H1 (cell line): ENCODE data around the gene ZNF524. TPM values are rescaled to one million over a fixed set of nuclear protein-coding genes. Genes with fewer than 3 reads are reported as not detected.

Source experiments
- CTCF ChIA-PET: fragments of 300-600 bp; sonication (Branson Sonifier 250); formaldehyde crosslinking; loops from one replicate; lab custom pipeline; 2021; ENCODE audit not compliant: partially characterized antibody; lab: Charles Lee
- POLR2A ChIA-PET: fragments of 300-600 bp; sonication (Branson Sonifier 250); formaldehyde crosslinking; loops from one replicate; lab custom pipeline; 2021; ENCODE audit warnings: inconsistent platforms; ENCODE audit not compliant: partially characterized antibody; lab: Charles Lee
- DNase-seq, 2 experiments: peaks; one replicate each; pipeline versions ENCODE4 v3.0.0 to v3.0.0-alpha.2; 2010 to 2022; ENCODE audit warnings: low spot score in 2 of 2, low read depth in 1 of 2, mixed read lengths in 1 of 2
- FAIRE-seq: peaks from 2 replicates; lab custom pipeline; 2011; peaks lifted over from hg19 to GRCh38; lab: Jason Lieb, UNC
- H2AFZ ChIP-seq: 2 replicates; pipeline ENCODE4 v1.8.1; 2012; ENCODE audit warnings: low read length, inconsistent platforms
- H2AK5ac ChIP-seq: 2 replicates; pipeline ENCODE4 v1.6.1; 2013; ENCODE audit warnings: low read depth, low read length
- H2BK120ac ChIP-seq: replicated peaks from 2 replicates; pipeline ENCODE3; 2013; ENCODE audit warnings: low read depth, low read length, inconsistent platforms
- H2BK12ac ChIP-seq: 2 replicates; pipeline ENCODE4 v1.6.1; 2013; ENCODE audit warnings: low read depth, low read length
- H2BK15ac ChIP-seq: 2 replicates; pipeline ENCODE4 v1.6.1; 2013; ENCODE audit warnings: low read length
- H2BK20ac ChIP-seq: 2 replicates; pipeline ENCODE4 v1.6.1; 2013; ENCODE audit warnings: low read length
- H2BK5ac ChIP-seq: 2 replicates; pipeline ENCODE4 v1.6.1; 2013; ENCODE audit warnings: low read depth, low read length
- H3K14ac ChIP-seq: 2 replicates; pipeline ENCODE4 v1.6.1; 2013; ENCODE audit warnings: inconsistent platforms; ENCODE audit not compliant: insufficient read length
- H3K18ac ChIP-seq: 2 replicates; pipeline ENCODE4 v1.6.1; 2013; ENCODE audit warnings: low read length; ENCODE audit errors: extremely low read depth
- H3K23ac ChIP-seq: 2 replicates; pipeline ENCODE4 v1.6.1; 2013; ENCODE audit warnings: inconsistent platforms; ENCODE audit not compliant: insufficient read length
- H3K23me2 ChIP-seq: 2 replicates; pipeline ENCODE4 v1.6.1; 2013; ENCODE audit warnings: low read depth, low read length
- H3K27ac ChIP-seq: 2 replicates; pipeline ENCODE4 v1.6.1; 2011; ENCODE audit warnings: low read depth, low read length, inconsistent platforms
- H3K27me3 ChIP-seq, 4 experiments: replicated peaks in 1 of 4; 1 replicate in 1 of 4; 2 replicates in 3 of 4; pipeline versions ENCODE4 v1.6.1 to v1.8.1; 2011 to 2013; ENCODE audit warnings: low read length in 3 of 4, mild to moderate bottlenecking in 3 of 4, inconsistent platforms in 2 of 4, mixed read lengths in 2 of 4, moderate library complexity in 1 of 4; ENCODE audit not compliant: control insufficient read depth in 3 of 4, insufficient read depth in 3 of 4; ENCODE audit errors: extremely low read depth in 1 of 4
- H3K36me3 ChIP-seq, 4 experiments: 2 replicates each; pipeline versions ENCODE4 v1.6.1 to v1.8.1; 2011 to 2013; ENCODE audit warnings: mild to moderate bottlenecking in 4 of 4, low read length in 3 of 4, moderate library complexity in 2 of 4, control low read depth in 1 of 4, inconsistent platforms in 1 of 4; ENCODE audit not compliant: insufficient read depth in 4 of 4, control insufficient read depth in 2 of 4
- H3K4ac ChIP-seq: replicated peaks from 2 replicates; pipeline ENCODE3; 2013; ENCODE audit warnings: low read length, low read depth, mixed read lengths, inconsistent platforms; ENCODE audit not compliant: insufficient read length
- H3K4me1 ChIP-seq, 4 experiments: replicated peaks in 1 of 4; 1 replicate in 1 of 4; 2 replicates in 3 of 4; pipeline versions ENCODE4 v1.6.1 to v1.8.1; 2011 to 2013; ENCODE audit warnings: low read length in 3 of 4, inconsistent platforms in 2 of 4, mixed read lengths in 1 of 4; ENCODE audit not compliant: insufficient read depth in 4 of 4, control insufficient read depth in 3 of 4
- H3K4me2 ChIP-seq, 2 experiments: 2 replicates each; pipeline versions ENCODE4 v1.6.1 to v1.8.1; 2011 to 2013; ENCODE audit warnings: low read depth in 2 of 2, low read length in 2 of 2, control low read depth in 1 of 2, inconsistent platforms in 1 of 2, mild to moderate bottlenecking in 1 of 2; ENCODE audit not compliant: insufficient read depth in 1 of 2
- H3K4me3 ChIP-seq, 4 experiments: fragments of 200-600, 300-600 bp in 1 of 4; sonication (generic), shearing (Covaris generic), sonication (Bioruptor Twin) in 1 of 4; 2 replicates each; pipeline versions ENCODE4 v1.5.1 to v1.8.1; 2011 to 2016; ENCODE audit warnings: low read length in 4 of 4, low read depth in 3 of 4, control low read depth in 2 of 4, inconsistent platforms in 2 of 4, mild to moderate bottlenecking in 2 of 4, mixed read lengths in 1 of 4, moderate library complexity in 1 of 4; ENCODE audit not compliant: insufficient read depth in 2 of 4; ENCODE audit errors: extremely low read depth in 1 of 4
- H3K56ac ChIP-seq: replicated peaks from 2 replicates; pipeline ENCODE3; 2013; ENCODE audit warnings: low read depth, mild to moderate bottlenecking, mixed read lengths, low read length, inconsistent platforms; ENCODE audit not compliant: insufficient read length
- H3K79me1 ChIP-seq: 2 replicates; pipeline ENCODE4 v1.6.1; 2013; ENCODE audit warnings: low read depth, low read length, control low read depth
- H3K79me2 ChIP-seq, 2 experiments: 2 replicates each; pipeline versions ENCODE4 v1.6.1 to v1.8.1; 2012 to 2013; ENCODE audit warnings: low read length in 2 of 2, mild to moderate bottlenecking in 2 of 2, inconsistent platforms in 1 of 2; ENCODE audit not compliant: insufficient read depth in 2 of 2, control insufficient read depth in 1 of 2
- H3K9ac ChIP-seq, 4 experiments: replicated peaks in 1 of 4; 1 replicate in 1 of 4; 2 replicates in 3 of 4; pipeline versions ENCODE4 v1.6.1 to v1.8.1; 2011 to 2013; ENCODE audit warnings: low read depth in 3 of 4, low read length in 3 of 4, control low read depth in 2 of 4, mild to moderate bottlenecking in 2 of 4, moderate library complexity in 2 of 4, inconsistent platforms in 1 of 4; ENCODE audit errors: extremely low read depth in 1 of 4
- H3K9me3 ChIP-seq, 2 experiments: 2 replicates each; pipeline versions ENCODE4 v1.6.1 to v1.8.1; 2012 to 2013; ENCODE audit warnings: mild to moderate bottlenecking in 2 of 2, moderate library complexity in 2 of 2, control low read depth in 1 of 2, inconsistent platforms in 1 of 2, low read depth in 1 of 2, low read length in 1 of 2, mixed read lengths in 1 of 2; ENCODE audit not compliant: insufficient read depth in 2 of 2
- H4K20me1 ChIP-seq, 2 experiments: replicated peaks in 1 of 2; 2 replicates each; pipeline versions ENCODE3 to v1.8.1; 2011 to 2013; ENCODE audit warnings: inconsistent platforms in 2 of 2, low read length in 2 of 2, mild to moderate bottlenecking in 1 of 2; ENCODE audit not compliant: insufficient read depth in 2 of 2, control insufficient read depth in 1 of 2
- H4K5ac ChIP-seq: 2 replicates; pipeline ENCODE4 v1.6.1; 2013; ENCODE audit warnings: low read length, low read depth, mixed read lengths, inconsistent platforms; ENCODE audit not compliant: insufficient read length
- H4K8ac ChIP-seq: 2 replicates; pipeline ENCODE4 v1.8.0; 2013; ENCODE audit warnings: mild to moderate bottlenecking, moderate library complexity, low read length, inconsistent platforms; ENCODE audit not compliant: insufficient read depth; ENCODE audit errors: extremely low read depth
- H4K91ac ChIP-seq: replicated peaks from 2 replicates; pipeline ENCODE3; 2013; ENCODE audit warnings: low read length, mixed read lengths, inconsistent platforms; ENCODE audit not compliant: insufficient read length
- CBX5 ChIP-seq: fragments of 300-800, 300-1000 bp; sonication (generic); IDR thresholded peaks from 2 replicates; pipeline ENCODE4 v1.7.1; 2016; ENCODE audit warnings: antibody characterized with exemption, low read length, low read depth
- EP300 ChIP-seq, 2 experiments: IDR thresholded peaks; 1 replicate in 1 of 2; 2 replicates in 1 of 2; pipeline ENCODE4 v1.6.1; 2011 to 2012; ENCODE audit warnings: low read depth in 2 of 2, low read length in 2 of 2, mild to moderate bottlenecking in 2 of 2, borderline replicate concordance in 1 of 2, inconsistent platforms in 1 of 2, moderate library complexity in 1 of 2
- SIN3A ChIP-seq, 2 experiments: IDR thresholded peaks in 1 of 2; conservative IDR thresholded peaks in 1 of 2; 2 replicates each; pipeline ENCODE4 v1.6.1; 2011 to 2012; ENCODE audit warnings: low read length in 2 of 2, improper control_type of control experiment in 1 of 2, low read depth in 1 of 2, mild to moderate bottlenecking in 1 of 2
- SP1 ChIP-seq: IDR thresholded peaks from 2 replicates; pipeline ENCODE4 v1.6.1; 2011; ENCODE audit warnings: low read depth, low read length
- TEAD4 ChIP-seq: IDR thresholded peaks from 2 replicates; pipeline ENCODE4 v1.6.1; 2012; ENCODE audit warnings: low read depth, low read length, inconsistent platforms, mixed read lengths
- WGBS, 2 experiments: shearing (Covaris generic) in 1 of 2; methylation state at CpG; one replicate each; pipeline versions ENCODE4 v1.1.6 to v1.1.7; 2013 to 2015; ENCODE audit warnings: low lambda C conversion rate in 2 of 2, mixed read lengths in 2 of 2, inconsistent platforms in 1 of 2, low coverage in 1 of 2, missing lambda C conversion rate in 1 of 2; ENCODE audit not compliant: insufficient replicate concordance in 2 of 2, insufficient coverage in 1 of 2, insufficient read length in 1 of 2; ENCODE audit errors: extremely low coverage in 1 of 2, missing lambda C conversion rate in 1 of 2; 5-methylcytosine and 5-hydroxymethylcytosine counted together
- polyA plus RNA-seq, 7 experiments: library from polyadenylated mRNA; depleted of rRNA in 3 of 7; stranded (reverse) in 5 of 7; unstranded in 2 of 7; fragments of >200 nt in 5 of 7; fragments of 200-250 nt in 2 of 7; gene quantifications; 1 replicate in 5 of 7; 2 replicates in 1 of 7; 4 replicates in 1 of 7; pipeline versions ENCODE4 v1.2.1 to v1.2.3, GENCODE V29; 2011 to 2013; ENCODE audit warnings: missing spikeins in 2 of 7, mixed read lengths in 2 of 7
- total RNA-seq: library from RNA; stranded (reverse); fragmentation: NEBNext Ultra II Directional; extraction: Animal tissue kit (Norgen Biotek cat#: 25700); gene quantifications from 2 replicates; pipeline ENCODE4 v1.2.1, GENCODE V29; 2021
- TF ChIP-seq, protein P1 (sequence below): IDR thresholded peaks from 2 replicates; pipeline ENCODE4 v1.6.1; 2011; ENCODE audit warnings: low read depth, mild to moderate bottlenecking, low read length; ENCODE audit not compliant: insufficient read depth

Gene ZNF524
- total and polyA plus RNA-seq, 2 of the 8 experiments (the other 6 are each of a cell fraction or from before 2014, with no cell fraction given): 4.4 to 4.7 TPM

DNA sequence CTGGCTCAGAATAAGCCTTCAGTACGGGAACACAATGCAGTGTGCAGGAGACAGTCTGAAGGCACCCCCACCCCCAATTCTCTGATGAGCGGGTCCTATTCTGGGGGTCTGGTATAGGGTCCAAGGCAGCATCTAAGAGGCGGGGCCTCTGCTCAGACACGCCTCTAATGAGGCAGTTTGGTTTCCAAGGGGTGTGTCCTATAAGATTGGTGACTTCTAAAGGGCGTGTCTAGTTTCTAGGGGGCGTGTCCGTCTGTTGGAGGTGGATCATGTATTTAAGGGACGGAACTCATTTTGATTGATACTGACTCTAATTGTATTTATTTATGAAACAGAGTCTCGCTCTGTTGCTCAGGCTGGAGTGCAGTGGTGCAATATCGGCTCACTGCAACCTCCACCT, 9.5 kb upstream of the ZNF524 start:
- no peak overlapping the region for H3K27ac ChIP-seq
- TF ChIP-seq SIN3A (conservative IDR thresholded peaks at IDR 0.05 in 1 of 2, IDR thresholded peaks at IDR 0.05 in 1 of 2; ENCODE audit: low read depth in 1 of 2, low read length in 2 of 2) (no peak), SP1 (no peak), CBX5 (no peak), TEAD4 (no peak), EP300 (IDR thresholded peaks at IDR 0.05; ENCODE audit: borderline replicate concordance in 1 of 2, low read depth in 2 of 2, low read length in 2 of 2) (no peak)
- TF ChIP-seq, protein P1, sequence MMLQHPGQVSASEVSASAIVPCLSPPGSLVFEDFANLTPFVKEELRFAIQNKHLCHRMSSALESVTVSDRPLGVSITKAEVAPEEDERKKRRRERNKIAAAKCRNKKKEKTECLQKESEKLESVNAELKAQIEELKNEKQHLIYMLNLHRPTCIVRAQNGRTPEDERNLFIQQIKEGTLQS: no peak
- TF ChIP-seq, all 59 proteins: peak for 0
- H3K36me3 ChIP-seq: peaks cover 0 to 6% (median 4%) of the 10 kb centered on the region in 4 experiments; a peak in 2 of 8 replicates
- H3K27me3 ChIP-seq: peaks cover 0 to 2% (median 0%) of the 10 kb centered on the region in 4 experiments; a peak in 2 of 7 replicates
- H4K8ac ChIP-seq: no peak overlapping the region
- H3K23me2 ChIP-seq: peaks cover 8% of the 10 kb centered on the region
- no peak overlapping the region for H3K4me3 ChIP-seq
- CTCF ChIA-PET: no interaction called here
- no peak overlapping the region for H2BK12ac ChIP-seq
- no peak overlapping the region for H4K5ac ChIP-seq
- FAIRE-seq (peak; percentile 36), DNase-seq (peak in 1 of 2 experiments; percentile 52)
- H2BK120ac ChIP-seq: no peak overlapping the region
- H4K91ac ChIP-seq: no peak overlapping the region
- H3K14ac ChIP-seq: no peak overlapping the region
- H3K9me3 ChIP-seq: no peaks in the 10 kb centered on the region
- H3K18ac ChIP-seq: no peak overlapping the region
- H3K4me2 ChIP-seq: peak overlapping the region in 1 of 2 experiments; percentile 20; a peak in 1 of 4 replicates
- no peaks in the 10 kb centered on the region for H4K20me1 ChIP-seq
- no peak overlapping the region for H3K56ac ChIP-seq
- no peak overlapping the region for H3K4ac ChIP-seq
- H3K9ac ChIP-seq: no peak overlapping the region
- H3K79me2 ChIP-seq: no peaks in the 10 kb centered on the region
- H2BK5ac ChIP-seq: no peak overlapping the region
- H3K4me1 ChIP-seq: peaks cover 0 to 8% (median 4%) of the 10 kb centered on the region in 4 experiments; a peak in 4 of 7 replicates
- 82% methylated on average over 10 of the region's 10 CpGs; no CpG with 5 or more reads in 1 of the 2 experiments for WGBS, 2 experiments
- H3K23ac ChIP-seq: no peak overlapping the region
- no peak overlapping the region for H2AFZ ChIP-seq
- no peak overlapping the region for H2BK15ac ChIP-seq
- H2BK20ac ChIP-seq: no peak overlapping the region
- no peak overlapping the region for H2AK5ac ChIP-seq
- H3K79me1 ChIP-seq: no peaks in the 10 kb centered on the region
- POLR2A ChIA-PET: interaction anchor here (1.1 kb wide), 1 partner anchor 9 kb away, joined by 6 read pairs; the partner anchor contains the start of gene ZNF579
